Mesenchymal stem cell (in vitro differentiated cells and primary cell): Measurements from ENCODE around the gene PRSS22.

Source experiments
- DNase-seq: peaks from one replicate; pipeline ENCODE4 v3.0.0-alpha.2; 2013
- H2AFZ ChIP-seq: one replicate; pipeline ENCODE4 v1.6.1; 2013; ENCODE audit warnings: low read depth, mild to moderate bottlenecking, control low read depth, inconsistent platforms, low read length, moderate library complexity
- H2AK5ac ChIP-seq: 2 replicates; pipeline ENCODE4 v1.6.1; 2013; ENCODE audit warnings: low read length, moderate library complexity, mild to moderate bottlenecking, inconsistent platforms; ENCODE audit not compliant: severe bottlenecking
- H2BK120ac ChIP-seq: one replicate; pipeline ENCODE4 v1.6.1; 2013; ENCODE audit warnings: low read depth, mild to moderate bottlenecking, inconsistent platforms, low read length, moderate library complexity
- H2BK12ac ChIP-seq, 2 experiments: one replicate each; pipeline ENCODE4 v1.6.1; 2013; ENCODE audit warnings: inconsistent platforms in 2 of 2, low read length in 2 of 2, mild to moderate bottlenecking in 2 of 2, moderate library complexity in 2 of 2, control low read depth in 1 of 2
- H2BK15ac ChIP-seq: one replicate; pipeline ENCODE4 v1.6.1; 2013; ENCODE audit warnings: mild to moderate bottlenecking, low read depth, inconsistent platforms; ENCODE audit not compliant: poor library complexity, severe bottlenecking
- H2BK5ac ChIP-seq: 2 replicates; pipeline ENCODE4 v1.6.1; 2013; ENCODE audit warnings: low read depth, mild to moderate bottlenecking, low read length, control low read depth, inconsistent platforms; ENCODE audit not compliant: poor library complexity, severe bottlenecking
- H3K14ac ChIP-seq, 2 experiments: one replicate each; pipeline ENCODE4 v1.6.1; 2013; ENCODE audit warnings: inconsistent platforms in 2 of 2, low read length in 2 of 2, control low read depth in 1 of 2, mild to moderate bottlenecking in 1 of 2, moderate library complexity in 1 of 2
- H3K18ac ChIP-seq, 2 experiments: one replicate each; pipeline ENCODE4 v1.6.1; 2013; ENCODE audit warnings: inconsistent platforms in 2 of 2, low read length in 2 of 2, control low read depth in 1 of 2, low read depth in 1 of 2, mild to moderate bottlenecking in 1 of 2
- H3K23ac ChIP-seq, 2 experiments: one replicate each; pipeline ENCODE4 v1.6.1; 2013; ENCODE audit warnings: inconsistent platforms in 2 of 2, low read length in 2 of 2, mild to moderate bottlenecking in 2 of 2, moderate library complexity in 2 of 2, control low read depth in 1 of 2
- H3K27ac ChIP-seq: 2 replicates; pipeline ENCODE4 v1.5.1; 2013; ENCODE audit warnings: mild to moderate bottlenecking, moderate library complexity, low read length, control low read depth, inconsistent platforms; ENCODE audit not compliant: poor library complexity, severe bottlenecking
- H3K27me3 ChIP-seq, 2 experiments: 2 replicates each; pipeline versions ENCODE4 v1.6.1 to v1.7.0; 2013; ENCODE audit warnings: low read length in 2 of 2, mild to moderate bottlenecking in 2 of 2, moderate library complexity in 2 of 2, control low read depth in 1 of 2, inconsistent platforms in 1 of 2; ENCODE audit not compliant: control insufficient read depth in 1 of 2, insufficient read depth in 1 of 2
- H3K36me3 ChIP-seq, 2 experiments: 2 replicates each; pipeline versions ENCODE4 v1.6.1 to v1.7.0; 2013; ENCODE audit warnings: low read length in 2 of 2, control low read depth in 1 of 2, inconsistent platforms in 1 of 2, low read depth in 1 of 2, mild to moderate bottlenecking in 1 of 2; ENCODE audit not compliant: insufficient read depth in 2 of 2, control insufficient read depth in 1 of 2
- H3K4ac ChIP-seq, 2 experiments: one replicate each; pipeline ENCODE4 v1.6.1; 2013; ENCODE audit warnings: inconsistent platforms in 2 of 2, low read length in 2 of 2, mild to moderate bottlenecking in 2 of 2, moderate library complexity in 2 of 2, control low read depth in 1 of 2, low read depth in 1 of 2
- H3K4me1 ChIP-seq: 2 replicates; pipeline ENCODE4 v1.6.1; 2013; ENCODE audit warnings: low read depth, low read length, control low read depth; ENCODE audit not compliant: control insufficient read depth, insufficient read depth
- H3K4me2 ChIP-seq: 2 replicates; pipeline ENCODE4 v1.6.1; 2013; ENCODE audit warnings: low read length, mild to moderate bottlenecking, inconsistent platforms; ENCODE audit not compliant: poor library complexity, severe bottlenecking
- H3K4me3 ChIP-seq, 2 experiments: 2 replicates each; pipeline versions ENCODE4 v1.5.1 to v1.7.0; 2013; ENCODE audit warnings: low read length in 2 of 2, mild to moderate bottlenecking in 2 of 2, control low read depth in 1 of 2, low read depth in 1 of 2; ENCODE audit not compliant: insufficient read depth in 1 of 2
- H3K79me1 ChIP-seq: replicated peaks from 2 replicates; pipeline ENCODE4 v1.6.1; 2013; ENCODE audit warnings: mild to moderate bottlenecking, control low read depth, low read length, inconsistent platforms; ENCODE audit not compliant: poor library complexity, severe bottlenecking
- H3K9ac ChIP-seq: 2 replicates; pipeline ENCODE4 v1.7.0; 2013; ENCODE audit warnings: mild to moderate bottlenecking, low read length, moderate library complexity
- H3K9me3 ChIP-seq: 2 replicates; pipeline ENCODE4 v1.7.0; 2013; ENCODE audit warnings: mild to moderate bottlenecking, low read length; ENCODE audit not compliant: control insufficient read depth
- H4K8ac ChIP-seq: one replicate; pipeline ENCODE4 v1.6.1; 2013; ENCODE audit warnings: inconsistent platforms, mild to moderate bottlenecking, low read length, moderate library complexity
- H4K91ac ChIP-seq: one replicate; pipeline ENCODE4 v1.6.1; 2013; ENCODE audit warnings: mild to moderate bottlenecking, low read length, inconsistent platforms
- WGBS: methylation state at CpG from one replicate; pipeline ENCODE4 v1.1.7; 2013; ENCODE audit warnings: mixed read lengths; 5-methylcytosine and 5-hydroxymethylcytosine counted together

PRSS22 gene

DNA sequence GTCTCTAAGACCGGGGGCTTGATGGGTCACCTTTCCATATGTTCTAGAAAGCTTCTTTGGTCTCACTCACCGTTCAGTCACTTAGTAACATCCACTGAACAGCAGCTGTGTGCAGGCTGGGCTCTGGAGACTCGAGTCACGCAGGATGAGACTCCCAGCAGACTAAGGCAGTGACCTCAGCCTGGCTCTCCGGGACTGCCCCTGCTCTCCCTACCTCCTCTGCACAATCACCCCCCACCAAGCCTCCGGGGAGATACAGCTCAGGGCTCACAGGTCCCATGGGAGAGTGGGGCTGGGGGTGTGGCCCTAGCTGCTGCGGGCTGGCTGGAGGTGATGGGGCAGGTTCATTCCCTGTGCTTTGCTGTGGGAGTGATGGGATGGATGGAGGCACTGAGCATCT lies 39.1 kb upstream of the PRSS22 start:
- Histone ChIP-seq H3K4ac (no peak overlapping the region), H2AK5ac (no peak overlapping the region), H3K27ac (peak overlapping the region; percentile 12), H3K9me3 (no peaks in the 10 kb centered on the region), H2AFZ (no peak overlapping the region), H4K91ac (no peak overlapping the region), H3K18ac (no peak overlapping the region), H2BK15ac (no peak overlapping the region), H3K14ac (no peak overlapping the region), H2BK120ac (no peak overlapping the region), H3K27me3 (no peaks in the 10 kb centered on the region), H3K79me1 (peaks cover 18% of the 10 kb centered on the region), H3K4me1 (peaks cover 30% of the 10 kb centered on the region), H3K4me3 (no peak overlapping the region), H3K4me2 (no peak overlapping the region), H2BK5ac (no peak overlapping the region), H4K8ac (no peak overlapping the region), H2BK12ac (no peak overlapping the region), H3K36me3 (peaks cover 29 to 57% of the 10 kb centered on the region in 2 experiments), H3K9ac (no peak overlapping the region), H3K23ac (no peak overlapping the region)
- DNase-seq = peak; percentile 48
- WGBS = 67% methylated on average over 5 of the region's 7 CpGs

DNA sequence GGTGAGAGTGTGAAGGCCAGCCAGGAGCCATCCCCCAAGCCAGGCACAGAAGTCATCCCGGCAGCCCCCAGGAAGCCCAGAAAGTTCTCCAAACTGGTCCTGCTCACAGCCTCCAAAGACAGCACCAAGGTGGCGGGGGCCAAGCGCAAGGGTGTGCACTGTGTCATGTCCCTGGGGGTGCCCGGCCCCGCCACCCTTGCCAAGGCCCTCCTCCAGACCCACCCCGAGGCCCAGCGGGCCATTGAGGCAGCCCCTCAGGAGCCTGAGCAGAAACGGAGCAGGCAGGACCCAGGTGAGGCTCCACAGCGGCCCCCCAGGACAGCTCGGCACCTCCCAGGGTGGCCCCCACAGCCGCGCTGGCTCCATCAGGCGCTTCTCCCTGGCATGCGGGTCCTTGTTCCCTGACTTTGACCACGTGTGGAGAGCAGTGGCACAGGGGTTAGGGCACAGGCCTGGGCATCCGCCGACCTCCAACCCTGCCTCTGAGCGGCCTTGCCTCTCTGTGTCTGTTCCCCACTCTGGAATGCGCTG lies 38.6 kb upstream of the PRSS22 start:
- Histone ChIP-seq H3K14ac (no peak overlapping the region), H3K4me1 (peaks cover 30% of the 10 kb centered on the region)

DNA sequence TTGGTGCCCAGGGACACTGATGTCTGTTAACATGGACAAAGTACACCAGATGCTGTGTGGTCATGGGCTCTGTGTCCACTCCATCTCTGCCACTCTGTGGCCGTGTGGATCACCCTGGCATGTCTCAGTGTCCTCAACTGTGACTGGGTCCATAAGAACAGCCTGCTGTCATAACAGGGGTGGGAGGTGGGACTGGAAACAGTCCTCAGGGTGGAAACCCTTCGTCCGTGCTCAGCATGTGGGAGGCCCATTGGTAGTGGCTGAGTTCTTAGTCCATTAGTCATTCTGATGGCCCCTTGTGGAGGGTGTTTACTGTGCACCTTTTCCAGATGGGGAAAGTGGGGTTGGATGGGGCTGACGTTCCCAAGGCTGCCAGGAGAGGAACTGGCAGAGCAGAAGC lies 37.8 kb upstream of the PRSS22 start:
- Histone ChIP-seq H2AK5ac (no peak overlapping the region), H2BK12ac (no peak overlapping the region), H3K4ac (no peak overlapping the region), H3K14ac (no peak overlapping the region), H3K9ac (no peak overlapping the region), H3K4me1 (peaks cover 32% of the 10 kb centered on the region), H2BK15ac (no peak overlapping the region), H2BK5ac (no peak overlapping the region), H4K91ac (no peak overlapping the region), H3K9me3 (no peaks in the 10 kb centered on the region), H3K27ac (peak overlapping the region; percentile 21), H3K36me3 (peaks cover 29 to 54% of the 10 kb centered on the region in 2 experiments), H3K4me3 (no peak overlapping the region), H3K79me1 (peaks cover 18% of the 10 kb centered on the region), H3K4me2 (no peak overlapping the region), H3K27me3 (no peaks in the 10 kb centered on the region), H2BK120ac (no peak overlapping the region), H3K23ac (no peak overlapping the region), H2AFZ (no peak overlapping the region), H3K18ac (no peak overlapping the region), H4K8ac (no peak overlapping the region)
- 17% methylated on average over 4 of the region's 4 CpGs for WGBS
- peak; percentile 36 for DNase-seq

More for the DNA sequence above, 38.6 kb upstream of the PRSS22 start:
- no peak overlapping the region for H2BK15ac ChIP-seq
- H3K4me3 ChIP-seq = no peak overlapping the region
- H2BK120ac ChIP-seq = no peak overlapping the region
- H3K27me3 ChIP-seq = no peaks in the 10 kb centered on the region
- WGBS = 98% methylated on average over 19 of the region's 19 CpGs
- peak overlapping the region; percentile 21 for H3K27ac ChIP-seq
- no peak overlapping the region for H3K23ac ChIP-seq
- no peak overlapping the region for H3K18ac ChIP-seq
- H3K4me2 ChIP-seq = no peak overlapping the region
- H3K9me3 ChIP-seq = no peaks in the 10 kb centered on the region
- H2AK5ac ChIP-seq = peak overlapping the region; percentile 87
- H3K79me1 ChIP-seq = peaks cover 18% of the 10 kb centered on the region
- no peak overlapping the region for H3K9ac ChIP-seq
- no peak for DNase-seq
- no peak overlapping the region for H4K8ac ChIP-seq
- no peak overlapping the region for H4K91ac ChIP-seq
- no peak overlapping the region for H2BK12ac ChIP-seq
- no peak overlapping the region for H3K4ac ChIP-seq
- no peak overlapping the region for H2BK5ac ChIP-seq
- no peak overlapping the region for H2AFZ ChIP-seq
- peaks cover 29 to 57% of the 10 kb centered on the region in 2 experiments for H3K36me3 ChIP-seq

DNA sequence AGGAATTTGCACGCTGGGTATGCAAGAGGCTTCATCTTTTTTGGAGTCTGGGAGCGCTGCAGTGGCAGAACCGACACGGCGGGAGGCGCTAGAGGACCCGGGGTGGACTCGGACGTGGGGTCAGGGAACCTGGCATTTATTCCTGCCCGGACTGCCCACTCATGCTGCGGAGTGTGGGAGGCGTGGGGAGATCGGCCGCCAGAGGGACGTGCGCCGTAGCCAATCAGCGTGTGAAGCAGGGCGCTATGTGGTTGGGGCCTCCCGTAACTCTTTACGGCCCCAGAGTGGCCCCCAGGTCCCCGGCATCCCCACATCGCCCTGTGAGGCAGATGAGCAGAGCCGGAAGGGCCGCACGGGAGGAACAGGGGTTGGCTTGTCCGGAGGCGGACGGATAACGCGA lies 36.3 kb upstream of the PRSS22 start:
- Histone ChIP-seq H3K79me1 (peaks cover 18% of the 10 kb centered on the region), H2AK5ac (no peak overlapping the region), H3K4me3 (no peak overlapping the region), H3K14ac (no peak overlapping the region), H2BK15ac (no peak overlapping the region), H3K27ac (no peak overlapping the region), H3K4me2 (no peak overlapping the region), H3K4me1 (peaks cover 33% of the 10 kb centered on the region), H2AFZ (no peak overlapping the region), H4K8ac (no peak overlapping the region), H3K9ac (no peak overlapping the region), H3K27me3 (no peaks in the 10 kb centered on the region), H2BK12ac (peak overlapping the region in 1 of 2 experiments; percentile 11), H2BK120ac (no peak overlapping the region), H4K91ac (no peak overlapping the region), H3K9me3 (no peaks in the 10 kb centered on the region), H3K18ac (no peak overlapping the region), H3K23ac (no peak overlapping the region), H3K36me3 (peaks cover 24 to 41% of the 10 kb centered on the region in 2 experiments), H3K4ac (no peak overlapping the region), H2BK5ac (no peak overlapping the region)
- DNase-seq = no peak
- 97% methylated on average over 27 of the region's 31 CpGs for whole genome bisulfite sequencing
